GM12873 (cell line): ENCODE data around the gene SERPINI2.

Experiments used
- TF ChIP-seq, protein P1 (sequence below): IDR thresholded peaks from 2 replicates; pipeline ENCODE4 v1.5.1; 2012; ENCODE audit warnings: low read depth, mild to moderate bottlenecking, moderate library complexity, low read length, control low read depth; ENCODE audit not compliant: insufficient read depth; ENCODE audit errors: missing control alignments

The SERPINI2 gene

DNA sequence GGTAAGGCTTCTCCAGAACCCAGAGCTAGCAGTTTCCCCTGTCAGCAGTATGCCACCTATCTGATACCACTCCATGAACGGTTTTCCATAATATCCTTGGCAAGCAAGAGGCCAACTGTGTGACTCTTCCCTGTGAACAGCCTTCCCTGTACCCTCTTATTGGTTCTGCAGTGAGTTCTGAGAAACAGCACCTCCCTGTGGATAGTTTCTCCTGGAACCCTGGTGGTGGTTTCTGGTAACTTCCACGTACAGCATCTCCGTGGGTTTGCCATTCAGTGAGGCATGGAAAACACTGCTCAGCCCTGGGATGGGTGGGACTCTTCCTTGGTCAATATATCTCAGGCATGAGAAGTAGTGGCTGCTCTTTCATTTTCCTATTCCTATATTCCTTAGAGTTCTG is 19.4 kb upstream of the SERPINI2 start:
- TF ChIP-seq, protein P1, sequence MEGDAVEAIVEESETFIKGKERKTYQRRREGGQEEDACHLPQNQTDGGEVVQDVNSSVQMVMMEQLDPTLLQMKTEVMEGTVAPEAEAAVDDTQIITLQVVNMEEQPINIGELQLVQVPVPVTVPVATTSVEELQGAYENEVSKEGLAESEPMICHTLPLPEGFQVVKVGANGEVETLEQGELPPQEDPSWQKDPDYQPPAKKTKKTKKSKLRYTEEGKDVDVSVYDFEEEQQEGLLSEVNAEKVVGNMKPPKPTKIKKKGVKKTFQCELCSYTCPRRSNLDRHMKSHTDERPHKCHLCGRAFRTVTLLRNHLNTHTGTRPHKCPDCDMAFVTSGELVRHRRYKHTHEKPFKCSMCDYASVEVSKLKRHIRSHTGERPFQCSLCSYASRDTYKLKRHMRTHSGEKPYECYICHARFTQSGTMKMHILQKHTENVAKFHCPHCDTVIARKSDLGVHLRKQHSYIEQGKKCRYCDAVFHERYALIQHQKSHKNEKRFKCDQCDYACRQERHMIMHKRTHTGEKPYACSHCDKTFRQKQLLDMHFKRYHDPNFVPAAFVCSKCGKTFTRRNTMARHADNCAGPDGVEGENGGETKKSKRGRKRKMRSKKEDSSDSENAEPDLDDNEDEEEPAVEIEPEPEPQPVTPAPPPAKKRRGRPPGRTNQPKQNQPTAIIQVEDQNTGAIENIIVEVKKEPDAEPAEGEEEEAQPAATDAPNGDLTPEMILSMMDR, result peak; percentile 63

- TF ChIP-seq, protein P1, result no peak
These were observed 17.8 kb upstream of the SERPINI2 start for GRCh38 chr3:167491621-167492020.

- TF ChIP-seq, protein P1, result no peak
These were observed 15.7 kb upstream of the SERPINI2 start for GRCh38 chr3:167489571-167489970.

DNA sequence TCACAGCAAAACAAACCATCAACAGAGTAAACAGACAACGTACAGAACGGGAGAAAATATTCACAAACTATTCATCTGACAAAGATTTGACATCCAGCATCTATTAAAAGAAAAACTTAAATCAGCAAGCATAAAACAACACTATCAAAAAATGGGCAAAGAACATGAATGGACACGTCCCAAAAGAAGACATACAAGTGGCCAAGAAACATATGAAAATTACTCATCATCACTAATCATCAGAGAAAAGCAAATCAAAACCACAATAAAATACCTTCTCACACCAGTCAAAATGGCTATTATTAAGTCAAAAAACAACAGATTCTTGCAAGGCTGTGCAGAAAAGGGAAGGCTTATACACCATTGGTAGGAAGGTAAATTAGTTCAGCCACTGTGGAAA is 13.7 kb upstream of the SERPINI2 start:
- TF ChIP-seq, protein P1, result no peak

DNA sequence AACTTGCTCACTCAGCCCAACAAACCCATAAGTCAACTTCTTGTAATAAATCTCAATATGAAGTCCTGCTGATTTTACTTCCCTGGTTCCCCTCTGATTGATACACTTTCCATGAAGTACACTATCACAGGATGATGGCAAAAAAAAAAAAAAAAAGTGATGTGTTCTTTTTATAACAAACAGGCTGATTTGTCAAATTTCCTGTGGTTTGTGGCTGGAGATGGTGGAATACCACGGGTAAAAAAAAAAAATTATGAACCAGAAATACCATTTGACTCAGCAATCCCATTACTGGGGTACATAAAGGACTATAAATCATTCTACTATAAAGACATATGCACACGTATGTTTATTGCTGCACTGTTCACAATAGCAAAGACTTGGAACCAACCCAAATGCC is 10.7 kb upstream of the SERPINI2 start:
- TF ChIP-seq, protein P1, result no peak

- TF ChIP-seq, protein P1, result no peak
These were observed 10.1 kb upstream of the SERPINI2 start for GRCh38 chr3:167483708-167484475.

DNA sequence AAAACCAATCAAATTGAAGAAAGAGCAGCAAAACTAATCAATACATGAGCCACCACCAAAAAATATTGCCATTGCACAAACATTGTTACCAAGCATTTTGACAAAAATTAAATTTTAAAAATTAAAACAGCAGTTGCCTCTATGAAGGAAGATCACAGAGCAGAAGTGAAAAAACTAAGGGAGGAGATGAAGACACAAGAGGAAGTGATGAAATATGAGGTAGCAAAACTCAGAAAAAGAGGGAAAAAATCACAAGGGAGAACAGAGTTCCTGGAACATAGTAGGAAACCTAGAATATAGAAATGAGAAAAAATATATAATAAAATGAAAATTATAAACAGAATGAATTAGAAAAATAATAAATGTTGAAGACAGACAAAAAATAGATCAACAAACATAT is 7.3 kb upstream of the SERPINI2 start:
- TF ChIP-seq, protein P1, result no peak
